Activated naive CD8-positive, alpha-beta T cell (primary cell): Measurements from ENCODE around the gene BST1.
"Not testable (repeated sequence)": the region's sequence is repeated elsewhere in the genome, so short reads cannot be mapped to it uniquely, and the experiment has no call there.

Experiments
- H3K27ac Mint-ChIP-seq: one replicate; pipeline ENCODE4 v1.8.0; 2021; ENCODE audit warnings: mixed read lengths
- H3K27me3 Mint-ChIP-seq: one replicate; pipeline ENCODE4 v1.8.0; 2021; ENCODE audit warnings: mixed read lengths
- H3K36me3 Mint-ChIP-seq: one replicate; pipeline ENCODE4 v1.8.0; 2021; ENCODE audit warnings: mixed read lengths
- H3K4me1 Mint-ChIP-seq: one replicate; pipeline ENCODE4 v1.8.0; 2021; ENCODE audit warnings: low read depth, mixed read lengths
- H3K4me3 Mint-ChIP-seq: one replicate; pipeline ENCODE4 v1.8.0; 2021; ENCODE audit warnings: mild to moderate bottlenecking, mixed read lengths
- H3K9me3 Mint-ChIP-seq: one replicate; pipeline ENCODE4 v1.8.0; 2021; ENCODE audit warnings: low read depth, mixed read lengths

BST1 gene

DNA sequence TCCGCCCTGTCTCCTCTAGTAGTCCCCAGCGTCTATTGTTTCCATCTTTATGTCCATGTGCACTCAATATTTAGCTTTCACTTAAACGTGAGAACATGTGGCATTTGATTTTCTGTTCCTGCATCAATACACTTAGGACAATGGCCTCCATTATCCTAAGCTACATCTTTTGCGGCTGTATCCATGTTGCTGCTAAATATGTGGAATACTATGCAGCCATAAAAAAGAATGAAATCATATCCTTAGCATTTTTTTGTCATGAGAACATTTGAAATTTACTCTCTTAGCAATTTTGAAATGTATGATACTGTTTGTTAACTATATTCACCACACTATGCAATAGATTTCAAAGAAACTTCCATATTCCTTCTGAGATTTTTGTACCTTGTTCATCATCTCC is 55.4 kb downstream of the BST1 start:
- H3K4me1 Mint-ChIP-seq: peaks cover 57% of the 10 kb centered on the region
- H3K4me3 Mint-ChIP-seq: no peak overlapping the region
- peak overlapping the region; percentile 54 for H3K27ac Mint-ChIP-seq
- no peaks in the 10 kb centered on the region for H3K9me3 Mint-ChIP-seq
- no peaks in the 10 kb centered on the region for H3K27me3 Mint-ChIP-seq
- no peaks in the 10 kb centered on the region for H3K36me3 Mint-ChIP-seq

DNA sequence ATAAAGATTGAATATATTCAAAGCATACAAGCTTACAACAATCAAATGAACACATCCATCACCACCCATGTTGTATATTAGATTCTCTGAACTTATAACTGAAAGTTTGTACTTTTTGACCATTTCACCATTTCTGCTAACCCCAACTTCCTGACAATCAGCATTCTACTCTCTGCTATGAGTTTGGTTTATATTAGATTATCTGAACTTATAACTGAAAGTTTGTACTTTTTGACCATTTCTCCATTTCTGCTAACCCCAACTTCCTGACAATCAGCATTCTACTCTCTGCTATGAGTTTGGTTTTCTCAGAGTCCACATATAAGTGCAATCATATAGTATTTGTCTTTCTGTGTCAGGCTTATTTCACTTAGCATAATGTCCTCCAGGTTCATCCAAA is 59.6 kb downstream of the BST1 start:
- Mint-ChIP-seq H3K4me1 (peaks cover 47% of the 10 kb centered on the region), H3K27ac (peak overlapping the region; percentile 2)
- not testable (repeated sequence) for H3K9me3 Mint-ChIP-seq, H3K27me3 Mint-ChIP-seq, H3K4me3 Mint-ChIP-seq, H3K36me3 Mint-ChIP-seq

- Mint-ChIP-seq H3K4me3 (peak overlapping the region; percentile 40), H3K36me3 (no peaks in the 10 kb centered on the region), H3K27ac (peak overlapping the region; percentile 19), H3K27me3 (no peaks in the 10 kb centered on the region), H3K9me3 (peaks cover 8% of the 10 kb centered on the region), H3K4me1 (peaks cover 59% of the 10 kb centered on the region)
These were observed 62.5 kb downstream of the BST1 start for GRCh38 chr4:15765391-15765790.

GRCh38 chr4:15765910-15766697 is 63.2 kb downstream of the BST1 start:
- Mint-ChIP-seq H3K27me3 (no peaks in the 10 kb centered on the region), H3K27ac (peak overlapping the region; percentile 19), H3K4me3 (peak overlapping the region; percentile 40), H3K4me1 (peaks cover 65% of the 10 kb centered on the region), H3K9me3 (peaks cover 8% of the 10 kb centered on the region), H3K36me3 (no peaks in the 10 kb centered on the region)

GRCh38 chr4:15766821-15767220 is 64.0 kb downstream of the BST1 start:
- no peaks in the 10 kb centered on the region for H3K27me3 Mint-ChIP-seq
- peaks cover 70% of the 10 kb centered on the region for H3K4me1 Mint-ChIP-seq
- H3K36me3 Mint-ChIP-seq: no peaks in the 10 kb centered on the region
- peak overlapping the region; percentile 52 for H3K4me3 Mint-ChIP-seq
- peak overlapping the region; percentile 19 for H3K27ac Mint-ChIP-seq
- H3K9me3 Mint-ChIP-seq: peaks cover 8% of the 10 kb centered on the region

DNA sequence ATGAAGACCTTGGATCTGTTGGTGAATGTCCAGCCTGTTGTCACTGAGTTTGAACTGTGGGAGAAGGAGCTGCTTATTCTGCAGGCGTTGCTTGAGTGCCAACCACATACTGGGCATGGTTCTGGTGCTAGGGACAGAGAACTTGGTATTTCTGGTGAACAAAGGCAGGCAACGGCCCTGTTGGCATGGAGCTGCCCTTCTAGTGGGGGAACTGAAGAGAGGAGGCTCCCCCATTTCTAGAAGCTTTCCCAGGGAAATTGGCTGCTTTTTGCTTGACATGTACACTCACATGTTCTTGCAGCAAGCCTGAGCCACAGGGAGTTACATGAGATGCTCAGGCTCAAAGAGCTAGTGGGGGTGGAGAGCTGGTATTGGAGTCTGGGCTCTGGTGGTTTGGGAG is 66.3 kb downstream of the BST1 start:
- no peak overlapping the region for H3K27ac Mint-ChIP-seq

GRCh38 chr4:15771216-15772058 is 68.6 kb downstream of the BST1 start:
- Mint-ChIP-seq H3K36me3 (no peaks in the 10 kb centered on the region), H3K9me3 (no peaks in the 10 kb centered on the region), H3K27ac (peak overlapping the region; percentile 86), H3K4me1 (peaks cover 73% of the 10 kb centered on the region), H3K4me3 (peak overlapping the region; percentile 55), H3K27me3 (no peaks in the 10 kb centered on the region)

More for the DNA sequence above, 66.3 kb downstream of the BST1 start:
- Mint-ChIP-seq H3K4me1 (peaks cover 83% of the 10 kb centered on the region), H3K9me3 (peaks cover 1% of the 10 kb centered on the region), H3K4me3 (no peak overlapping the region), H3K36me3 (no peaks in the 10 kb centered on the region), H3K27me3 (no peaks in the 10 kb centered on the region)

DNA sequence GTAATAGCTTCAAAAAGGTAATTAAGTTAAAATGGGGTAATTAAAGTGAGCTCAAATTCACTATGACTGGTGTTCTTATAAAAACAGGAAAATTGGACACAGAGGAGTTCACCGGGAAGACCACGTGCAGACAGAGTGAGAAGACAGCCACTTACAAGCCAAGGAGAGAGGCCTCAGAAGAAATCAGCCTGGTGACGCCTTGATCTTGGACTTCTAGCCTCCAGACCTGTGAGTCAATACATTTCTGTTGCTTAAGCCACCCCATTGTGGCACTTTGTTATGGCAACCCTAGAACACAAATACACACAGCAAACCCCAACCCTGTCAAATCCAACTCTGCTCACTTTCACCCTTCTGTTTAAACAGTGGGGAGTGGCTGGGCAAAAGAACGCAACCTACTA is 71.2 kb downstream of the BST1 start:
- H3K27ac Mint-ChIP-seq: no peak overlapping the region
- H3K36me3 Mint-ChIP-seq: no peaks in the 10 kb centered on the region
- H3K27me3 Mint-ChIP-seq: no peaks in the 10 kb centered on the region
- peaks cover 69% of the 10 kb centered on the region for H3K4me1 Mint-ChIP-seq
- no peaks in the 10 kb centered on the region for H3K9me3 Mint-ChIP-seq
- no peak overlapping the region for H3K4me3 Mint-ChIP-seq

GRCh38 chr4:15776871-15777648 is 74.2 kb downstream of the BST1 start:
- Mint-ChIP-seq H3K4me3 (peak overlapping the region; percentile 89), H3K27me3 (no peaks in the 10 kb centered on the region), H3K27ac (peak overlapping the region; percentile 88), H3K36me3 (peaks cover 7% of the 10 kb centered on the region), H3K9me3 (no peaks in the 10 kb centered on the region), H3K4me1 (peaks cover 70% of the 10 kb centered on the region)

DNA sequence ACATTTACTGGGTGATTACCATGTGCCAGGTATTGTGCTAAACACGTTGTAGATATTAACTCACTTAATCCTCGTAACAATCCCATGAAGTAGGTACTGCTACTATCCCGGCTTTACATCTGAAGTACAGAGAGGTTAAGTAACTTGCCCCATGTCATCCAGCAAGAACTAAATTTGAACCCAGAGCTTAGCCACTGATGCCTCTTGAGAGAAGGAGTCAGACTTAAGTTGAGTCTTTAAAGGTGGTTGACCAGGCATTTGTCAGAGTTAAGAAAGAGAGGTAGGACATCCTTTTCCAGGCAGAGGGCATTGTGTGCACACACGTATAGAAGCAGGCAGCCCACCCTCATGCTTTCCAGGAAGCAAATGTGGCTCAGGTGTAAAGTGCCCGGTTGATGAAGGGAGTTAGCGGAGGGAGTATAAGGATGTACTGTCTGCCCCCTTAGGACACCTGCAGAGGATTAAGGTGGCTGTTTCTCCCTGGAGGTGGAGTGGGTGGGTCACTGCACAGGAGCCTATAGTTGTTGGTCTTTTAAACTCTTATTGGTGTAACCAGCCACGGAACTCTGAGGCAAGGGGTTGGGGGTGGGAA is 74.9 kb downstream of the BST1 start:
- H3K4me3 Mint-ChIP-seq: peak overlapping the region; percentile 89
- H3K27ac Mint-ChIP-seq: peak overlapping the region; percentile 88
- H3K36me3 Mint-ChIP-seq: peaks cover 11% of the 10 kb centered on the region
- H3K4me1 Mint-ChIP-seq: peaks cover 70% of the 10 kb centered on the region
- H3K27me3 Mint-ChIP-seq: no peaks in the 10 kb centered on the region
- no peaks in the 10 kb centered on the region for H3K9me3 Mint-ChIP-seq

DNA sequence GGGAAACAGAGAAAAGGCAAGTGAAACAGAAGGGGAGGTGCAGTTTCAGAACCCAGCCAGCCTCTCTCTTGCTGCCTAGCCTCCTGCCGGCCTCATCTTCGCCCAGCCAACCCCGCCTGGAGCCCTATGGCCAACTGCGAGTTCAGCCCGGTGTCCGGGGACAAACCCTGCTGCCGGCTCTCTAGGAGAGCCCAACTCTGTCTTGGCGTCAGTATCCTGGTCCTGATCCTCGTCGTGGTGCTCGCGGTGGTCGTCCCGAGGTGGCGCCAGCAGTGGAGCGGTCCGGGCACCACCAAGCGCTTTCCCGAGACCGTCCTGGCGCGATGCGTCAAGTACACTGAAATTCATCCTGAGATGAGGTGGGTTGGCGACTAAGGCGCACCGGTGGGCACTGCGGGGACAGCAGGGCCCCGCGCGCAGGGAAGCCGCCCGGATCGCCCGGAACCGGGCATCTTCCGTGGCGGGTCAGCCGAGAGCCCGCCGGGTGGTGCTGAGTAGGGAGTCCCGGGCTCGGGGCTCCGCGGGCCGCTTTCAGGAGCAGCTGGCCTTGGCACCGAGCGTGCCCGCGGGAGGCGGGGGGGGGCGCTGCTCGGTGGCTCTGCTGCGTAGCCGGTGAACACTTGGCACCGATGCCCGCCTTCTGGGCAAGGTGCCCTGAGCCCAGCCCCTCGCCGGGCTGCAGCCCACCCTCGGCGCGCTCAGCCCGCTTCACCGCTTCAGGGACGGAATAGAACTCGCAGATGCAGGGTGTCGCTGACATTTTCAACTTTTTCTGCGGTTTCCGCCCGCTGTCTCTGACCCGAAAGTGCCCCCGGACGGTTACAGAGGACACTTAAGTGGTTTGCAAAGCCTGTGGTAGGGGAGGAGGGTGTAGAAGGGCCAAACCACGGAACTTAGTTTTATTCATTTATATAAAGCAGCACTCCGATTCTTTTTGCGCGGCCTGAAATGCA is 75.7 kb downstream of the BST1 start, which contains the start of gene CD38:
Gene CD38 (plus strand): TSS at position 40 of the 953 bp plus-strand sequence. CDS start 87 bp downstream, at position 127.
- peak within 1 kb of the TSS; percentile 93 for H3K27ac Mint-ChIP-seq
- H3K36me3 Mint-ChIP-seq: peaks cover 17% of the 10 kb centered on the region
- H3K4me3 Mint-ChIP-seq: peak within 1 kb of the TSS; percentile 93

GRCh38 chr4:15779306-15779705 is 76.4 kb downstream of the BST1 start:
- peak overlapping the region; percentile 93 for H3K27ac Mint-ChIP-seq
- H3K9me3 Mint-ChIP-seq: no peaks in the 10 kb centered on the region
- H3K4me3 Mint-ChIP-seq: peak overlapping the region; percentile 93
- peaks cover 71% of the 10 kb centered on the region for H3K4me1 Mint-ChIP-seq
- no peaks in the 10 kb centered on the region for H3K27me3 Mint-ChIP-seq
- peaks cover 23% of the 10 kb centered on the region for H3K36me3 Mint-ChIP-seq

More for the DNA sequence above, 75.7 kb downstream of the BST1 start, which contains the start of gene CD38:
- H3K9me3 Mint-ChIP-seq: no peaks in the 10 kb centered on the region
- H3K4me1 Mint-ChIP-seq: peaks cover 69% of the 10 kb centered on the region
- no peaks in the 10 kb centered on the region for H3K27me3 Mint-ChIP-seq

DNA sequence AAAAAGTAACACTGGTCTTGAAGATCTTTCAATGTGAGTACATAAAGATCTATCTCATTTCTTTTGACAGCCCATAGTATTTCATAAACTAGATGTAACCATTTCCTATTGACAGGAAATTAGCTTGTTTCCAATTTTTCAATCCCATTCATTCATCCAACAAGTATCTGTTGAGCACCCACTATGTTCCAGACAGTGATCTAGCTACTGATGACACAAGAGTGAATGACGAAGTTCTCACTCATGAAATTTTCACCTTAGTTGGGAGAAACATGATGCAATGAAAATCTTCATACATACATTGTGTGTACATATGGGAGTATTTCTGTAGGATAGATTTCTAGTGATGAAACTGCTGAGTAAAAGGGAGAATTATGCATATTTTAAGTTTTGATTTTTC is 76.9 kb downstream of the BST1 start:
- H3K27ac Mint-ChIP-seq: peak overlapping the region; percentile 93
- H3K27me3 Mint-ChIP-seq: no peaks in the 10 kb centered on the region
- no peaks in the 10 kb centered on the region for H3K9me3 Mint-ChIP-seq
- H3K4me1 Mint-ChIP-seq: peaks cover 74% of the 10 kb centered on the region
- peaks cover 25% of the 10 kb centered on the region for H3K36me3 Mint-ChIP-seq
- peak overlapping the region; percentile 93 for H3K4me3 Mint-ChIP-seq
